IMR-90 (cell line): ENCODE data around the gene IRS2. TPM values are rescaled to one million over a fixed set of nuclear protein-coding genes. Genes with fewer than 3 reads are reported as not detected.
A peak's percentile ranks its signal among the peaks of the same experiment; 100 is the strongest.

Experiments
- ATAC-seq: fragments of 200-7000 bp; cut with Tn5 transposase; 2 replicates; pipeline ENCODE4 v1.9.1; 2020; ENCODE audit warnings: low read depth, mild to moderate bottlenecking, moderate library complexity
- BruUV-seq: library from RNA; stranded (reverse); fragments of 400-500 nt; replicated peaks from 2 replicates; lab custom pipeline; 2021; lab: Mats Ljungman, UMichigan
- CTCF ChIA-PET: fragments of 300-600 bp; formaldehyde crosslinking; extraction: SDS; loops from one replicate; lab custom pipeline; 2021; ENCODE audit warnings: antibody characterized with exemption; lab: Yijun Ruan, JAX
- POLR2A ChIA-PET: fragments of 300-600 bp; sonication (Branson Sonifier 250); formaldehyde crosslinking; loops from one replicate; lab custom pipeline; 2022; ENCODE audit warnings: antibody characterized with exemption; ENCODE audit not compliant: unreplicated experiment; lab: Charles Lee
- DNase-seq: peaks from one replicate; pipeline ENCODE4 v3.0.0; 2013
- H2AFZ ChIP-seq: replicated peaks from 2 replicates; pipeline ENCODE3; 2013; ENCODE audit warnings: low read length, mild to moderate bottlenecking; ENCODE audit not compliant: poor library complexity
- H2AK5ac ChIP-seq: 2 replicates; pipeline ENCODE4 v1.6.1; 2013; ENCODE audit warnings: low read depth, low read length, inconsistent platforms
- H2AK9ac ChIP-seq: replicated peaks from 2 replicates; pipeline ENCODE3; 2013; ENCODE audit warnings: mild to moderate bottlenecking, low read depth, low read length, moderate library complexity; ENCODE audit not compliant: poor library complexity
- H2BK120ac ChIP-seq: 2 replicates; pipeline ENCODE4 v1.6.1; 2013; ENCODE audit warnings: low read depth, low read length, inconsistent platforms
- H2BK15ac ChIP-seq: 3 replicates; pipeline ENCODE4 v1.6.1; 2013; ENCODE audit warnings: low read depth, low read length, inconsistent platforms
- H2BK20ac ChIP-seq: 2 replicates; pipeline ENCODE4 v1.6.1; 2013; ENCODE audit warnings: low read depth, mild to moderate bottlenecking, inconsistent platforms, low read length, moderate library complexity
- H2BK5ac ChIP-seq: 2 replicates; pipeline ENCODE4 v1.6.1; 2013; ENCODE audit warnings: mild to moderate bottlenecking, low read depth, low read length, inconsistent platforms; ENCODE audit not compliant: poor library complexity, severe bottlenecking
- H3K14ac ChIP-seq: replicated peaks from 2 replicates; pipeline ENCODE4 v1.6.1; 2013; ENCODE audit warnings: low read depth, low read length, inconsistent platforms
- H3K18ac ChIP-seq: 2 replicates; pipeline ENCODE4 v1.6.1; 2013; ENCODE audit warnings: low read depth, low read length, control low read depth
- H3K23ac ChIP-seq: 2 replicates; pipeline ENCODE4 v1.6.1; 2013; ENCODE audit warnings: low read depth, low read length, inconsistent platforms
- H3K27ac ChIP-seq: 2 replicates; pipeline ENCODE4 v1.5.1; 2013; ENCODE audit warnings: mild to moderate bottlenecking, control low read depth, low read length; ENCODE audit not compliant: insufficient read depth
- H3K27me3 ChIP-seq: 2 replicates; pipeline ENCODE4 v1.6.1; 2013; ENCODE audit warnings: low read length; ENCODE audit not compliant: control insufficient read depth, insufficient read depth
- H3K36me3 ChIP-seq: 2 replicates; pipeline ENCODE4 v1.6.1; 2013; ENCODE audit warnings: low read length, mixed read lengths; ENCODE audit not compliant: control insufficient read depth, insufficient read depth
- H3K4ac ChIP-seq: 2 replicates; pipeline ENCODE4 v1.6.1; 2013; ENCODE audit warnings: low read depth, low read length, inconsistent platforms
- H3K4me1 ChIP-seq: 2 replicates; pipeline ENCODE4 v1.6.1; 2013; ENCODE audit warnings: low read length, mixed read lengths; ENCODE audit not compliant: control insufficient read depth, insufficient read depth
- H3K4me2 ChIP-seq: 2 replicates; pipeline ENCODE4 v1.6.1; 2013; ENCODE audit warnings: low read depth, mild to moderate bottlenecking, control low read depth, low read length, moderate library complexity
- H3K4me3 ChIP-seq: 2 replicates; pipeline ENCODE4 v1.5.1; 2013; ENCODE audit warnings: low read depth, mild to moderate bottlenecking, control low read depth, low read length, moderate library complexity; ENCODE audit not compliant: insufficient read depth
- H3K56ac ChIP-seq: 2 replicates; pipeline ENCODE4 v1.6.1; 2013; ENCODE audit warnings: low read length, inconsistent platforms; ENCODE audit not compliant: insufficient read depth; ENCODE audit errors: extremely low read depth
- H3K79me1 ChIP-seq, 2 experiments: 2 replicates each; pipeline ENCODE4 v1.6.1; 2013; ENCODE audit warnings: low read length in 2 of 2, inconsistent platforms in 1 of 2, low read depth in 1 of 2
- H3K9ac ChIP-seq: 2 replicates; pipeline ENCODE4 v1.6.1; 2013; ENCODE audit warnings: low read depth, low read length, control low read depth
- H3K9me1 ChIP-seq: 2 replicates; pipeline ENCODE4 v1.6.1; 2013; ENCODE audit warnings: low read length, inconsistent platforms; ENCODE audit not compliant: insufficient read depth
- H3K9me3 ChIP-seq: 2 replicates; pipeline ENCODE4 v1.6.1; 2013; ENCODE audit warnings: low read length; ENCODE audit not compliant: control insufficient read depth, insufficient read depth
- H4K20me1 ChIP-seq: 2 replicates; pipeline ENCODE4 v1.6.1; 2013; ENCODE audit warnings: low read length, inconsistent platforms; ENCODE audit not compliant: insufficient read depth
- H4K5ac ChIP-seq: 2 replicates; pipeline ENCODE4 v1.6.1; 2013; ENCODE audit warnings: mild to moderate bottlenecking, low read depth, low read length, control low read depth
- H4K8ac ChIP-seq, 2 experiments: 2 replicates each; pipeline ENCODE4 v1.6.1; 2013; ENCODE audit warnings: low read depth in 2 of 2, low read length in 2 of 2, control low read depth in 1 of 2, inconsistent platforms in 1 of 2
- H4K91ac ChIP-seq: 2 replicates; pipeline ENCODE4 v1.6.1; 2013; ENCODE audit warnings: low read depth, low read length, inconsistent platforms; ENCODE audit not compliant: insufficient read depth
- BHLHE40 ChIP-seq: fragments of 150-350 bp; IDR thresholded peaks from 2 replicates; pipeline ENCODE4 v1.6.1; 2016; ENCODE audit warnings: mild to moderate bottlenecking, low read depth, low read length
- RFX5 ChIP-seq: IDR thresholded peaks from 2 replicates; pipeline ENCODE4 v1.8.0; 2012; ENCODE audit warnings: low read depth, mild to moderate bottlenecking, low read length, moderate library complexity
- WGBS, 2 experiments: methylation state at CpG; one replicate each; pipeline versions ENCODE4 v1.1.5 to v1.1.7; 2013; ENCODE audit warnings: missing lambda C conversion rate in 2 of 2; ENCODE audit not compliant: insufficient read length in 1 of 2; ENCODE audit errors: extremely low coverage in 2 of 2; 5-methylcytosine and 5-hydroxymethylcytosine counted together
- dilution Hi-C: fragments of 300-500 bp; cut with HindIII; formaldehyde crosslinking; loops from one replicate; pipeline ENCODE4 v1.14.3; 2018; ENCODE audit warnings: low sequenced_read_pairs; ENCODE audit not compliant: unreplicated experiment
- in situ Hi-C: fragments of 300-500 bp; cut with MboI; formaldehyde crosslinking; loops from 3 replicates; pipeline ENCODE4 v1.14.3; 2019; ENCODE audit warnings: low sequenced_read_pairs, inconsistent platforms, mixed read lengths
- intact Hi-C: fragments of 100-400 bp; cut with micrococcal nuclease; formaldehyde crosslinking; loops from 2 replicates; pipeline ENCODE4 v1.10.0; 2022
- polyA plus RNA-seq, 3 experiments: library from polyadenylated mRNA; depleted of rRNA; stranded (reverse); fragments of >200 nt; gene quantifications; 2 replicates each; pipeline ENCODE4 v1.2.3, GENCODE V29; 2012; ENCODE audit warnings: low replicate concordance in 1 of 3
- total RNA-seq: library from RNA; depleted of rRNA; stranded (reverse); fragments of >200 nt; gene quantifications from 2 replicates; pipeline ENCODE4 v1.2.3, GENCODE V29; 2012
- TF ChIP-seq, protein P1 (sequence below): fragments of 150-350 bp; IDR thresholded peaks from 2 replicates; pipeline ENCODE4 v1.6.1; 2017; ENCODE audit warnings: mild to moderate bottlenecking, antibody characterized with exemption, low read length, low read depth

The IRS2 gene
- total and polyA plus RNA-seq, 2 of the 4 experiments (the other 2 are of a cell fraction): 0.36 to 1.4 TPM

- H3K4me1 ChIP-seq: peaks cover 3% of the 10 kb centered on the region; the same call in 1 of the 2 replicates
- BruUV-seq: no TSS peak
- no peak overlapping the region for H3K23ac ChIP-seq
- no peak overlapping the region for H2BK120ac ChIP-seq
- no peak overlapping the region for H2AK5ac ChIP-seq
- 0 out of 2 replicates have a peak overlapping the region, but pooled peaks have one; percentile 14 for H3K14ac ChIP-seq
- H3K27ac ChIP-seq: no peak overlapping the region
- no peak overlapping the region for H3K4me3 ChIP-seq
- H4K8ac ChIP-seq: no peak overlapping the region
- no peak overlapping the region for H2BK5ac ChIP-seq
- peak overlapping the region; percentile 72 for H2AFZ ChIP-seq
- in situ Hi-C loops: no loop called here
- H3K56ac ChIP-seq: no peak overlapping the region
- no peak overlapping the region for H3K18ac ChIP-seq
- no peaks in the 10 kb centered on the region for H3K36me3 ChIP-seq
- no peak overlapping the region for H3K9ac ChIP-seq
- peak overlapping the region; percentile 17 for H3K4me2 ChIP-seq
- TF ChIP-seq RFX5 (no peak), BHLHE40 (0 out of 2 replicates have a peak, but pooled peaks have one; percentile 12)
- TF ChIP-seq, protein P1, sequence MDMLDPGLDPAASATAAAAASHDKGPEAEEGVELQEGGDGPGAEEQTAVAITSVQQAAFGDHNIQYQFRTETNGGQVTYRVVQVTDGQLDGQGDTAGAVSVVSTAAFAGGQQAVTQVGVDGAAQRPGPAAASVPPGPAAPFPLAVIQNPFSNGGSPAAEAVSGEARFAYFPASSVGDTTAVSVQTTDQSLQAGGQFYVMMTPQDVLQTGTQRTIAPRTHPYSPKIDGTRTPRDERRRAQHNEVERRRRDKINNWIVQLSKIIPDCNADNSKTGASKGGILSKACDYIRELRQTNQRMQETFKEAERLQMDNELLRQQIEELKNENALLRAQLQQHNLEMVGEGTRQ: no peak
- POLR2A ChIA-PET: no interaction called here
- H3K79me1 ChIP-seq: no peaks in the 10 kb centered on the region
- intact Hi-C loops: loop anchor here (10.0 kb wide), 1 partner anchor 489 kb away; no protein-coding TSS in a partner anchor
- H4K5ac ChIP-seq: no peak overlapping the region
- CTCF ChIA-PET: interaction anchor here (0.7 to 1.0 kb wide), 5 partner anchors 31 to 829 kb away, joined by 3 to 4 read pairs (median 3); no protein-coding TSS in a partner anchor
- DNase-seq (peak; percentile 78), ATAC-seq (peak; percentile 52)
- H3K27me3 ChIP-seq: peaks cover 22% of the 10 kb centered on the region
- H3K9me3 ChIP-seq: no peaks in the 10 kb centered on the region
- H2BK20ac ChIP-seq: no peak overlapping the region; the same call in 1 of the 2 replicates
- no peak overlapping the region for H2AK9ac ChIP-seq
- no peak overlapping the region for H3K4ac ChIP-seq
- WGBS, 2 experiments: 29% methylated on average over 3 of the region's 12 CpGs; no CpG with 5 or more reads in 1 of the 2 experiments
- no peak overlapping the region for H4K91ac ChIP-seq
- H4K20me1 ChIP-seq: 0 out of 2 replicates have a peak, but pooled peaks cover 3% of the 10 kb centered on the region
- dilution Hi-C loops: no loop called here
- H3K9me1 ChIP-seq: no peaks in the 10 kb centered on the region
- no peak overlapping the region for H2BK15ac ChIP-seq
Measured at GRCh38 chr13:109743706-109744453, 42.5 kb downstream of the IRS2 start.
